PC-9 (cell line): Measurements from ENCODE around the gene SLC7A14.

Experiments
- CTCF ChIP-seq: fragments of 200-600 bp; sonication (generic); conservative IDR thresholded peaks from 2 replicates; pipeline ENCODE4 v1.6.1; 2017; ENCODE audit warnings: mixed run types, antibody characterized with exemption, mild to moderate bottlenecking, moderate library complexity
- EZH2 ChIP-seq: fragments of 200-600 bp; sonication (generic); IDR thresholded peaks from 2 replicates; pipeline ENCODE4 v1.8.0; 2017; ENCODE audit warnings: antibody characterized with exemption, low read depth

GRCh38 chr3:170485696-170486095, 100.2 kb downstream of the SLC7A14 start:
- no peak for TF ChIP-seq CTCF
- no peak for TF ChIP-seq EZH2
